H1 (cell line): ENCODE data around the gene ROBO2. TPM values are rescaled to one million over a fixed set of nuclear protein-coding genes. Genes with fewer than 3 reads are reported as not detected.

Source experiments
- CTCF ChIA-PET: fragments of 300-600 bp; sonication (Branson Sonifier 250); formaldehyde crosslinking; loops from one replicate; lab custom pipeline; 2021; ENCODE audit not compliant: partially characterized antibody; lab: Charles Lee
- POLR2A ChIA-PET: fragments of 300-600 bp; sonication (Branson Sonifier 250); formaldehyde crosslinking; loops from one replicate; lab custom pipeline; 2021; ENCODE audit warnings: inconsistent platforms; ENCODE audit not compliant: partially characterized antibody; lab: Charles Lee
- DNase-seq, 2 experiments: peaks; one replicate each; pipeline versions ENCODE4 v3.0.0 to v3.0.0-alpha.2; 2010 to 2022; ENCODE audit warnings: low spot score in 2 of 2, low read depth in 1 of 2, mixed read lengths in 1 of 2
- FAIRE-seq: peaks from 2 replicates; lab custom pipeline; 2011; peaks lifted over from hg19 to GRCh38; lab: Jason Lieb, UNC
- H2AFZ ChIP-seq: 2 replicates; pipeline ENCODE4 v1.8.1; 2012; ENCODE audit warnings: low read length, inconsistent platforms
- H2AK5ac ChIP-seq: 2 replicates; pipeline ENCODE4 v1.6.1; 2013; ENCODE audit warnings: low read depth, low read length
- H2BK120ac ChIP-seq: replicated peaks from 2 replicates; pipeline ENCODE3; 2013; ENCODE audit warnings: low read depth, low read length, inconsistent platforms
- H2BK12ac ChIP-seq: 2 replicates; pipeline ENCODE4 v1.6.1; 2013; ENCODE audit warnings: low read depth, low read length
- H2BK15ac ChIP-seq: 2 replicates; pipeline ENCODE4 v1.6.1; 2013; ENCODE audit warnings: low read length
- H2BK20ac ChIP-seq: 2 replicates; pipeline ENCODE4 v1.6.1; 2013; ENCODE audit warnings: low read length
- H2BK5ac ChIP-seq: 2 replicates; pipeline ENCODE4 v1.6.1; 2013; ENCODE audit warnings: low read depth, low read length
- H3K14ac ChIP-seq: 2 replicates; pipeline ENCODE4 v1.6.1; 2013; ENCODE audit warnings: inconsistent platforms; ENCODE audit not compliant: insufficient read length
- H3K18ac ChIP-seq: 2 replicates; pipeline ENCODE4 v1.6.1; 2013; ENCODE audit warnings: low read length; ENCODE audit errors: extremely low read depth
- H3K23ac ChIP-seq: 2 replicates; pipeline ENCODE4 v1.6.1; 2013; ENCODE audit warnings: inconsistent platforms; ENCODE audit not compliant: insufficient read length
- H3K23me2 ChIP-seq: 2 replicates; pipeline ENCODE4 v1.6.1; 2013; ENCODE audit warnings: low read depth, low read length
- H3K27ac ChIP-seq: 2 replicates; pipeline ENCODE4 v1.6.1; 2011; ENCODE audit warnings: low read depth, low read length, inconsistent platforms
- H3K27me3 ChIP-seq, 4 experiments: replicated peaks in 1 of 4; 1 replicate in 1 of 4; 2 replicates in 3 of 4; pipeline versions ENCODE4 v1.6.1 to v1.8.1; 2011 to 2013; ENCODE audit warnings: low read length in 3 of 4, mild to moderate bottlenecking in 3 of 4, inconsistent platforms in 2 of 4, mixed read lengths in 2 of 4, moderate library complexity in 1 of 4; ENCODE audit not compliant: control insufficient read depth in 3 of 4, insufficient read depth in 3 of 4; ENCODE audit errors: extremely low read depth in 1 of 4
- H3K36me3 ChIP-seq, 4 experiments: 2 replicates each; pipeline versions ENCODE4 v1.6.1 to v1.8.1; 2011 to 2013; ENCODE audit warnings: mild to moderate bottlenecking in 4 of 4, low read length in 3 of 4, moderate library complexity in 2 of 4, control low read depth in 1 of 4, inconsistent platforms in 1 of 4; ENCODE audit not compliant: insufficient read depth in 4 of 4, control insufficient read depth in 2 of 4
- H3K4ac ChIP-seq: replicated peaks from 2 replicates; pipeline ENCODE3; 2013; ENCODE audit warnings: low read length, low read depth, mixed read lengths, inconsistent platforms; ENCODE audit not compliant: insufficient read length
- H3K4me1 ChIP-seq, 4 experiments: replicated peaks in 1 of 4; 1 replicate in 1 of 4; 2 replicates in 3 of 4; pipeline versions ENCODE4 v1.6.1 to v1.8.1; 2011 to 2013; ENCODE audit warnings: low read length in 3 of 4, inconsistent platforms in 2 of 4, mixed read lengths in 1 of 4; ENCODE audit not compliant: insufficient read depth in 4 of 4, control insufficient read depth in 3 of 4
- H3K4me2 ChIP-seq, 2 experiments: 2 replicates each; pipeline versions ENCODE4 v1.6.1 to v1.8.1; 2011 to 2013; ENCODE audit warnings: low read depth in 2 of 2, low read length in 2 of 2, control low read depth in 1 of 2, inconsistent platforms in 1 of 2, mild to moderate bottlenecking in 1 of 2; ENCODE audit not compliant: insufficient read depth in 1 of 2
- H3K4me3 ChIP-seq, 4 experiments: fragments of 200-600, 300-600 bp in 1 of 4; sonication (generic), shearing (Covaris generic), sonication (Bioruptor Twin) in 1 of 4; 2 replicates each; pipeline versions ENCODE4 v1.5.1 to v1.8.1; 2011 to 2016; ENCODE audit warnings: low read length in 4 of 4, low read depth in 3 of 4, control low read depth in 2 of 4, inconsistent platforms in 2 of 4, mild to moderate bottlenecking in 2 of 4, mixed read lengths in 1 of 4, moderate library complexity in 1 of 4; ENCODE audit not compliant: insufficient read depth in 2 of 4; ENCODE audit errors: extremely low read depth in 1 of 4
- H3K56ac ChIP-seq: replicated peaks from 2 replicates; pipeline ENCODE3; 2013; ENCODE audit warnings: low read depth, mild to moderate bottlenecking, mixed read lengths, low read length, inconsistent platforms; ENCODE audit not compliant: insufficient read length
- H3K79me1 ChIP-seq: 2 replicates; pipeline ENCODE4 v1.6.1; 2013; ENCODE audit warnings: low read depth, low read length, control low read depth
- H3K79me2 ChIP-seq, 2 experiments: 2 replicates each; pipeline versions ENCODE4 v1.6.1 to v1.8.1; 2012 to 2013; ENCODE audit warnings: low read length in 2 of 2, mild to moderate bottlenecking in 2 of 2, inconsistent platforms in 1 of 2; ENCODE audit not compliant: insufficient read depth in 2 of 2, control insufficient read depth in 1 of 2
- H3K9ac ChIP-seq, 4 experiments: replicated peaks in 1 of 4; 1 replicate in 1 of 4; 2 replicates in 3 of 4; pipeline versions ENCODE4 v1.6.1 to v1.8.1; 2011 to 2013; ENCODE audit warnings: low read depth in 3 of 4, low read length in 3 of 4, control low read depth in 2 of 4, mild to moderate bottlenecking in 2 of 4, moderate library complexity in 2 of 4, inconsistent platforms in 1 of 4; ENCODE audit errors: extremely low read depth in 1 of 4
- H3K9me3 ChIP-seq, 2 experiments: 2 replicates each; pipeline versions ENCODE4 v1.6.1 to v1.8.1; 2012 to 2013; ENCODE audit warnings: mild to moderate bottlenecking in 2 of 2, moderate library complexity in 2 of 2, control low read depth in 1 of 2, inconsistent platforms in 1 of 2, low read depth in 1 of 2, low read length in 1 of 2, mixed read lengths in 1 of 2; ENCODE audit not compliant: insufficient read depth in 2 of 2
- H4K20me1 ChIP-seq, 2 experiments: replicated peaks in 1 of 2; 2 replicates each; pipeline versions ENCODE3 to v1.8.1; 2011 to 2013; ENCODE audit warnings: inconsistent platforms in 2 of 2, low read length in 2 of 2, mild to moderate bottlenecking in 1 of 2; ENCODE audit not compliant: insufficient read depth in 2 of 2, control insufficient read depth in 1 of 2
- H4K5ac ChIP-seq: 2 replicates; pipeline ENCODE4 v1.6.1; 2013; ENCODE audit warnings: low read length, low read depth, mixed read lengths, inconsistent platforms; ENCODE audit not compliant: insufficient read length
- H4K8ac ChIP-seq: 2 replicates; pipeline ENCODE4 v1.8.0; 2013; ENCODE audit warnings: mild to moderate bottlenecking, moderate library complexity, low read length, inconsistent platforms; ENCODE audit not compliant: insufficient read depth; ENCODE audit errors: extremely low read depth
- H4K91ac ChIP-seq: replicated peaks from 2 replicates; pipeline ENCODE3; 2013; ENCODE audit warnings: low read length, mixed read lengths, inconsistent platforms; ENCODE audit not compliant: insufficient read length
- CBX8 ChIP-seq: fragments of 300-800, 300-1000 bp; sonication (generic); IDR thresholded peaks from 2 replicates; pipeline ENCODE4 v1.7.1; 2016; ENCODE audit warnings: low read depth, low read length, borderline replicate concordance
- SRF ChIP-seq: IDR thresholded peaks from 2 replicates; pipeline ENCODE4 v1.6.1; 2011; ENCODE audit warnings: mild to moderate bottlenecking, low read depth, low read length, moderate library complexity
- WGBS, 2 experiments: shearing (Covaris generic) in 1 of 2; methylation state at CpG; one replicate each; pipeline versions ENCODE4 v1.1.6 to v1.1.7; 2013 to 2015; ENCODE audit warnings: low lambda C conversion rate in 2 of 2, mixed read lengths in 2 of 2, inconsistent platforms in 1 of 2, low coverage in 1 of 2, missing lambda C conversion rate in 1 of 2; ENCODE audit not compliant: insufficient replicate concordance in 2 of 2, insufficient coverage in 1 of 2, insufficient read length in 1 of 2; ENCODE audit errors: extremely low coverage in 1 of 2, missing lambda C conversion rate in 1 of 2; 5-methylcytosine and 5-hydroxymethylcytosine counted together
- polyA plus RNA-seq, 7 experiments: library from polyadenylated mRNA; depleted of rRNA in 3 of 7; stranded (reverse) in 5 of 7; unstranded in 2 of 7; fragments of >200 nt in 5 of 7; fragments of 200-250 nt in 2 of 7; gene quantifications; 1 replicate in 5 of 7; 2 replicates in 1 of 7; 4 replicates in 1 of 7; pipeline versions ENCODE4 v1.2.1 to v1.2.3, GENCODE V29; 2011 to 2013; ENCODE audit warnings: missing spikeins in 2 of 7, mixed read lengths in 2 of 7
- total RNA-seq: library from RNA; stranded (reverse); fragmentation: NEBNext Ultra II Directional; extraction: Animal tissue kit (Norgen Biotek cat#: 25700); gene quantifications from 2 replicates; pipeline ENCODE4 v1.2.1, GENCODE V29; 2021

The ROBO2 gene
- total and polyA plus RNA-seq, 2 of the 8 experiments (the other 6 are each of a cell fraction or from before 2014, with no cell fraction given), result 1.5 to 2.9 TPM

DNA sequence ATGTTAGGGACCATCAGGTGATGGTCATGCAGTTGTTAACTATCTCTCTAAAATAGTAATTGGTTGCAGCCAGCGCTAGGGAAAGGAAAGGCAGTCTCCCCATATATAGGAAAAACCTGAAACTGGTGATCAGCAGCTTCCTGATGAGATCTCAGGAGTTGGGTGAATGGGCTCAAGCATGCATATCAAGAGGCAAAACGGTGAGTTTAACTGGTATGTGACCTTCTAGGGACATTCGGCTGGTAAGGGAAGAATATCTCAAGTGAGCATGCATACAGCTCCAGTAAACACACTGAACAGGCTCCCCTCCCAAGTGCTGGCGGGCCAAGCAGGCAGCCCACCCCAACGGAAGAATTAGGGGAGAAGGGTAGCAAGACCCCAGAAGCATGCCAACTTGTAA lies 49.3 kb upstream of the ROBO2 start:
- ChIA-PET CTCF (interaction anchor here (1.4 kb wide), 1 partner anchor 31 kb away, joined by 3 read pairs; no protein-coding TSS in a partner anchor), POLR2A (no interaction called here)
- H4K91ac ChIP-seq, result no peak overlapping the region
- no peak overlapping the region for H4K8ac ChIP-seq
- peaks cover 0 to 4% (median 2%) of the 10 kb centered on the region in 4 experiments; a peak in 1 of 7 replicates for H3K4me1 ChIP-seq
- H3K79me1 ChIP-seq, result no peaks in the 10 kb centered on the region
- H3K4ac ChIP-seq, result no peak overlapping the region
- H3K14ac ChIP-seq, result no peak overlapping the region
- H3K36me3 ChIP-seq, result no peaks in the 10 kb centered on the region
- H2BK15ac ChIP-seq, result no peak overlapping the region
- H3K9ac ChIP-seq, result no peak overlapping the region
- no peaks in the 10 kb centered on the region for H3K23me2 ChIP-seq
- peak overlapping the region; percentile 23; the same call in 1 of the 2 replicates for H2BK12ac ChIP-seq
- H3K23ac ChIP-seq, result no peak overlapping the region
- 0 out of 2 replicates have a peak overlapping the region, but pooled peaks have one; percentile 43 for H2AFZ ChIP-seq
- no peaks in the 10 kb centered on the region for H3K79me2 ChIP-seq
- no peak overlapping the region for H2BK20ac ChIP-seq
- WGBS, 2 experiments, result 71% methylated on average over 5 of the region's 5 CpGs; no CpG with 5 or more reads in 1 of the 2 experiments
- no peak overlapping the region for H2AK5ac ChIP-seq
- no peaks in the 10 kb centered on the region for H4K20me1 ChIP-seq
- H3K4me2 ChIP-seq, result no peak overlapping the region
- no peak overlapping the region for H3K27ac ChIP-seq
- H3K4me3 ChIP-seq, result no peak overlapping the region
- no peak overlapping the region for H4K5ac ChIP-seq
- FAIRE-seq, result peak; percentile 13
- H2BK5ac ChIP-seq, result no peak overlapping the region
- H3K56ac ChIP-seq, result no peak overlapping the region
- no peaks in the 10 kb centered on the region for H3K9me3 ChIP-seq
- H3K27me3 ChIP-seq, result no peaks in the 10 kb centered on the region
- no peak for DNase-seq
- H3K18ac ChIP-seq, result no peak overlapping the region
- no peak for TF ChIP-seq CBX8
- TF ChIP-seq SRF, result peak; percentile 57; the same call in 1 of the 2 replicates
- no peak overlapping the region for H2BK120ac ChIP-seq
